Neural progenitor cell (in vitro differentiated cells): ENCODE data around the gene FNDC11. TPM values are rescaled to one million over a fixed set of nuclear protein-coding genes. Genes with fewer than 3 reads are reported as not detected.

ENCODE experiments used
- DNase-seq: peaks from one replicate; pipeline ENCODE4 v3.0.0-alpha.2; 2016; ENCODE audit warnings: low spot score
- H2AFZ ChIP-seq: fragments of 200-600 bp; sonication (generic); replicated peaks from 2 replicates; pipeline ENCODE4 v1.6.1; 2016; ENCODE audit warnings: antibody characterized with exemption
- H3F3A ChIP-seq: fragments of 200-600 bp; sonication (generic); 2 replicates; pipeline ENCODE4 v1.6.1; 2016; ENCODE audit warnings: antibody characterized with exemption, low read depth
- H3K27ac ChIP-seq: fragments of 200-600 bp; sonication (generic); 2 replicates; pipeline ENCODE4 v1.5.1; 2016; ENCODE audit warnings: mild to moderate bottlenecking
- H3K27me3 ChIP-seq: fragments of 200-600 bp; sonication (generic); 2 replicates; pipeline ENCODE4 v1.6.1; 2016; ENCODE audit warnings: mild to moderate bottlenecking, moderate library complexity
- H3K36me3 ChIP-seq: fragments of 200-600 bp; sonication (generic); 2 replicates; pipeline ENCODE4 v1.5.1; 2016
- H3K4me1 ChIP-seq: fragments of 200-600 bp; sonication (generic); 2 replicates; pipeline ENCODE4 v1.6.1; 2016; ENCODE audit warnings: mixed run types
- H3K4me2 ChIP-seq: fragments of 200-600 bp; sonication (generic); 2 replicates; pipeline ENCODE4 v1.6.1; 2016
- H3K4me3 ChIP-seq: fragments of 200-600 bp; sonication (generic); 2 replicates; pipeline ENCODE4 v1.5.1; 2016
- H3K79me2 ChIP-seq: fragments of 200-600 bp; sonication (generic); 2 replicates; pipeline ENCODE4 v1.6.1; 2016; ENCODE audit warnings: low read depth
- H3K9ac ChIP-seq: fragments of 200-600 bp; sonication (generic); 2 replicates; pipeline ENCODE4 v1.6.1; 2016
- H3K9me3 ChIP-seq: fragments of 200-600 bp; sonication (generic); 2 replicates; pipeline ENCODE4 v1.5.1; 2016; ENCODE audit warnings: low read depth
- H4K20me1 ChIP-seq: fragments of 200-600 bp; sonication (generic); 2 replicates; pipeline ENCODE4 v1.6.1; 2016; ENCODE audit warnings: low read depth
- H3K27ac Mint-ChIP-seq: 3 replicates; pipeline ENCODE4 v1.8.0; 2021; ENCODE audit warnings: mixed read lengths
- H3K27me3 Mint-ChIP-seq: 2 replicates; pipeline ENCODE4 v1.8.0; 2022; ENCODE audit warnings: low read depth, mild to moderate bottlenecking, inconsistent platforms, moderate library complexity, mixed read lengths; ENCODE audit not compliant: insufficient read depth
- H3K36me3 Mint-ChIP-seq: 3 replicates; pipeline ENCODE4 v1.8.0; 2021; ENCODE audit warnings: mixed read lengths
- H3K4me1 Mint-ChIP-seq: 3 replicates; pipeline ENCODE4 v1.8.0; 2021; ENCODE audit warnings: mixed read lengths
- H3K4me3 Mint-ChIP-seq: 3 replicates; pipeline ENCODE4 v1.8.0; 2021; ENCODE audit warnings: mild to moderate bottlenecking, moderate library complexity, mixed read lengths
- H3K9me3 Mint-ChIP-seq: 3 replicates; pipeline ENCODE4 v1.8.0; 2020; ENCODE audit warnings: mixed read lengths
- EZH2 ChIP-seq: fragments of 200-600 bp; sonication (generic); IDR thresholded peaks from 2 replicates; pipeline ENCODE4 v1.6.1; 2017; ENCODE audit warnings: antibody characterized with exemption, mild to moderate bottlenecking, moderate library complexity
- EZH2phosphoT487 ChIP-seq: fragments of 200-600 bp; sonication (generic); IDR thresholded peaks from 2 replicates; pipeline ENCODE4 v1.6.1; 2017; ENCODE audit warnings: antibody characterized with exemption
- total RNA-seq: library from RNA; depleted of rRNA; stranded (reverse); fragments of >200 nt; gene quantifications from 2 replicates; pipeline ENCODE4 v1.2.3, GENCODE V29; 2015; ENCODE audit warnings: low replicate concordance
- TF ChIP-seq, protein P1 (sequence below): fragments of 200-600 bp; sonication (generic); IDR thresholded peaks from 2 replicates; pipeline ENCODE4 v1.5.1; 2017; ENCODE audit warnings: antibody characterized with exemption, mild to moderate bottlenecking

FNDC11 gene
- total RNA-seq, 1 donor from 2014 or later, result 0.39 TPM

DNA sequence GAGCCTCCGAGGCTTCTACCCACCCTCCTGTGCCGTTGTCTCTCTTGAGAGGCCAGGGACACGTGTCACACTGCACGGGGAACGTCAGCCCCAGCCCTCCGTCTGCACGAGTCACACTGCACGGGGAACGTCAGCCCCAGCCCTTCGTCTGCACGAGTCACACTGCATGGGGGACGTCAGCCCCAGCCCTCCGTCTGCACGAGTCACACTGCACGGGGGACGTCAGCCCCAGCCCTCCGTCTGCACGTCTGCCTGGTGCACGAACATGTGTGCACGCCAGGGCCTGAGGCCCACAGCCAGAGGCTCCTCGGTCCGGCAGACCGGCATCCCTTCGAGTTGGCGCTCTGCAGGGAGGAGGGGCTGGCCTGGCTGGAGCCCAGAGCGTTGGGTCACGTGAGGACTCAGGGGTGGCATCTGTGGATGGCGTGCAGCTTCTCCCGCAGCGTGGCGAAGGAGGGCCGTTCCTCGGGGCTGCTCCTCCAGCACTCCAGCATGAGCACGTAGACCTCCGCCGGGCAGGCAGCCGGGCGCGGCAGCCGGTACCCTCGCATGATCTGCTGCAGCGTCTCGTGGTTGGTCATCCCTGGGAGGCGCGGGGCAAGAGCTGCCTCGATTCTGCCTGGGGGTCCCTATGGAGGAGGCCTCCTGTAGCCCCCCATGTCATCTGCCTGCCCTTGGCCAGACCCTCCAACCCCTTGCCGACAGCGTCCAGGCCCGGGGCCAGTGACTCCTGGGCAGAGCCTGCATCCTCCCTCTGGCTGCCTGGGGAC is 13.4 kb upstream of the FNDC11 start:
- Histone ChIP-seq H3K4me2 (no peak overlapping the region), H3K36me3 (no peaks in the 10 kb centered on the region), H3K9me3 (no peaks in the 10 kb centered on the region), H2AFZ (no peak overlapping the region), H3K27ac (no peak overlapping the region), H4K20me1 (no peaks in the 10 kb centered on the region), H3K9ac (no peak overlapping the region), H3K79me2 (no peaks in the 10 kb centered on the region), H3K4me1 (no peaks in the 10 kb centered on the region), H3K4me3 (no peak overlapping the region), H3K27me3 (no peaks in the 10 kb centered on the region), H3F3A (peaks cover 3% of the 10 kb centered on the region)
- no peak for DNase-seq
- H3K9me3 Mint-ChIP-seq, result no peaks in the 10 kb centered on the region
- H3K36me3 Mint-ChIP-seq, result no peaks in the 10 kb centered on the region
- peaks cover 6% of the 10 kb centered on the region for H3K4me1 Mint-ChIP-seq
- H3K4me3 Mint-ChIP-seq, result no peak overlapping the region
- TF ChIP-seq EZH2phosphoT487, result no peak
- TF ChIP-seq, protein P1, sequence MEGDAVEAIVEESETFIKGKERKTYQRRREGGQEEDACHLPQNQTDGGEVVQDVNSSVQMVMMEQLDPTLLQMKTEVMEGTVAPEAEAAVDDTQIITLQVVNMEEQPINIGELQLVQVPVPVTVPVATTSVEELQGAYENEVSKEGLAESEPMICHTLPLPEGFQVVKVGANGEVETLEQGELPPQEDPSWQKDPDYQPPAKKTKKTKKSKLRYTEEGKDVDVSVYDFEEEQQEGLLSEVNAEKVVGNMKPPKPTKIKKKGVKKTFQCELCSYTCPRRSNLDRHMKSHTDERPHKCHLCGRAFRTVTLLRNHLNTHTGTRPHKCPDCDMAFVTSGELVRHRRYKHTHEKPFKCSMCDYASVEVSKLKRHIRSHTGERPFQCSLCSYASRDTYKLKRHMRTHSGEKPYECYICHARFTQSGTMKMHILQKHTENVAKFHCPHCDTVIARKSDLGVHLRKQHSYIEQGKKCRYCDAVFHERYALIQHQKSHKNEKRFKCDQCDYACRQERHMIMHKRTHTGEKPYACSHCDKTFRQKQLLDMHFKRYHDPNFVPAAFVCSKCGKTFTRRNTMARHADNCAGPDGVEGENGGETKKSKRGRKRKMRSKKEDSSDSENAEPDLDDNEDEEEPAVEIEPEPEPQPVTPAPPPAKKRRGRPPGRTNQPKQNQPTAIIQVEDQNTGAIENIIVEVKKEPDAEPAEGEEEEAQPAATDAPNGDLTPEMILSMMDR, result no peak
- no peak for TF ChIP-seq EZH2
- H3K27ac Mint-ChIP-seq, result no peak overlapping the region
- peaks cover 7% of the 10 kb centered on the region for H3K27me3 Mint-ChIP-seq

DNA sequence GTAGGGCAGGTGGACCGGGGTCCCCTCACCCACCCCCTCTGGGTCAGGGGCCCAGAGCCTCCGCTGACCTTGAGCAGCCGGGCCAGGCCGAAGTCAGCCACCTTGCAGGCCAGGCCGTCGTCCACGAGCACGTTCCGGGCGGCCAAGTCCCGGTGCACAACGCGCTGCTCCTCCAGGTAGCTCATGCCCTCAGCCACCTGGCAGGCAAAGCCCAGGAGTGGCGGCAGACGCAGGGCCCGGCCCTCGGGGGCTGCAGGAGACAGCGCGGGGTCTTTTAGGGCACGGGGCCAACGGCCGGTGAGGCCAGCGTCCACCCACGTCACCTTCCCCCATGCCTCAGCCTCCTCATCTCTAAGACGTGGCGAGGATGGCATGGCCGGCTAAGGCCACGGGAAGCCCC is 12.6 kb upstream of the FNDC11 start:
- Mint-ChIP-seq H3K9me3 (no peaks in the 10 kb centered on the region), H3K27ac (no peak overlapping the region), H3K4me3 (no peak overlapping the region), H3K36me3 (no peaks in the 10 kb centered on the region), H3K27me3 (peaks cover 7% of the 10 kb centered on the region), H3K4me1 (peaks cover 3% of the 10 kb centered on the region)
- H3F3A ChIP-seq, result peaks cover under 1% of the 10 kb centered on the region
- no peaks in the 10 kb centered on the region for H4K20me1 ChIP-seq
- H3K4me3 ChIP-seq, result no peak overlapping the region
- DNase-seq, result no peak
- H3K9me3 ChIP-seq, result no peaks in the 10 kb centered on the region
- H3K27ac ChIP-seq, result no peak overlapping the region
- H3K9ac ChIP-seq, result no peak overlapping the region
- no peaks in the 10 kb centered on the region for H3K36me3 ChIP-seq
- H3K79me2 ChIP-seq, result no peaks in the 10 kb centered on the region
- no peak overlapping the region for H2AFZ ChIP-seq
- H3K4me1 ChIP-seq, result no peaks in the 10 kb centered on the region
- TF ChIP-seq, protein P1, result no peak
- no peaks in the 10 kb centered on the region for H3K27me3 ChIP-seq
- H3K4me2 ChIP-seq, result no peak overlapping the region

DNA sequence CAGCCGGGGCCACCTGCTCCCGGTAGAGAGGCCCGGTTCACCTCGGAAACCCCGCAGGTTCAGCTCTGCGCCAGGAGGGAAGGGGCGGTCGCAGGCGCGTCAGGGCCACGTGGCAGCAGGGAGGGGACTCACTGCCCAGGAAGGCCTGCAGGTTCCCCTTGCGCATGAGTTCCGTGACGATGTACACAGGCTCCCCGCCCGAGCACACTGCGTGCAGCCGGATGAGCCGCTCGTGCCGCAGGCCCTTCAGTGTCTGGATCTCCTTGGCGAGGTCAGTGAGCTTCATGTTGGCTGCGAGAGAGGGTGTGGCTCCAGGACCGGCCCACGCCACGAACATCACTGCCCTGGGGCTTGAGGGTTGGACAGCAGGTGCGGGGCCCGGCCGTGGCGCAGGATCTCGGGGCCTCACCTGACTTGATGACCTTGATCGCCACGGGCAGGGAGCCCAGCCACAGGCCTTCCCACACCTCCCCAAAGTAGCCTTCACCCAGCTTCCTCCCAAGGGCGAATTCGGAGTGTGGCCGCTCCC is 11.9 kb upstream of the FNDC11 start:
- H3K27me3 Mint-ChIP-seq, result peaks cover 9% of the 10 kb centered on the region
- H3K9ac ChIP-seq, result no peak overlapping the region
- no peak overlapping the region for H3K4me2 ChIP-seq
- no peak overlapping the region for H3K27ac Mint-ChIP-seq
- H3K4me3 Mint-ChIP-seq, result no peak overlapping the region
- no peaks in the 10 kb centered on the region for H3K9me3 Mint-ChIP-seq
- H3K27ac ChIP-seq, result no peak overlapping the region
- H3K36me3 Mint-ChIP-seq, result no peaks in the 10 kb centered on the region
- H3K36me3 ChIP-seq, result no peaks in the 10 kb centered on the region
- no peaks in the 10 kb centered on the region for H3K9me3 ChIP-seq
- no peak overlapping the region for H3K4me3 ChIP-seq
- TF ChIP-seq EZH2phosphoT487, result no peak
- TF ChIP-seq, protein P1, result no peak
- TF ChIP-seq EZH2, result no peak
- no peaks in the 10 kb centered on the region for H3F3A ChIP-seq
- no peaks in the 10 kb centered on the region for H3K27me3 ChIP-seq
- DNase-seq, result no peak
- H3K4me1 ChIP-seq, result no peaks in the 10 kb centered on the region
- no peaks in the 10 kb centered on the region for H4K20me1 ChIP-seq
- no peak overlapping the region for H2AFZ ChIP-seq
- H3K4me1 Mint-ChIP-seq, result peaks cover 6% of the 10 kb centered on the region
- no peaks in the 10 kb centered on the region for H3K79me2 ChIP-seq
